Stimulated activated naive CD8-positive, alpha-beta T cell treated with anti-CD3 and anti-CD28 coated beads, Interleukin-15, Interleukin-2, amounts not matched to agents 100 ng/mL and 50 ng/mL, for 24 hours (primary cell): Measurements from ENCODE around the gene NFKBIE.
"Not testable (repeated sequence)": the region's sequence is repeated elsewhere in the genome, so short reads cannot be mapped to it uniquely, and the experiment has no call there.

ENCODE experiments used
- H3K27ac Mint-ChIP-seq: one replicate; pipeline ENCODE4 v1.8.0; 2021; ENCODE audit warnings: mild to moderate bottlenecking, mixed read lengths
- H3K27me3 Mint-ChIP-seq: one replicate; pipeline ENCODE4 v1.8.0; 2021; ENCODE audit warnings: mixed read lengths
- H3K36me3 Mint-ChIP-seq: one replicate; pipeline ENCODE4 v1.8.0; 2021; ENCODE audit warnings: low read depth, mixed read lengths
- H3K4me1 Mint-ChIP-seq: one replicate; pipeline ENCODE4 v1.8.0; 2021; ENCODE audit warnings: low read depth, mixed read lengths
- H3K4me3 Mint-ChIP-seq: one replicate; pipeline ENCODE4 v1.8.0; 2021; ENCODE audit warnings: mild to moderate bottlenecking, mixed read lengths
- H3K9me3 Mint-ChIP-seq: one replicate; pipeline ENCODE4 v1.8.0; 2021; ENCODE audit warnings: mixed read lengths

Gene NFKBIE

GRCh38 chr6:44235269-44235668 is 30.1 kb downstream of the NFKBIE start:
- Mint-ChIP-seq H3K9me3 (no peaks in the 10 kb centered on the region), H3K27ac (no peak overlapping the region), H3K27me3 (no peaks in the 10 kb centered on the region), H3K4me3 (no peak overlapping the region), H3K4me1 (peaks cover 32% of the 10 kb centered on the region), H3K36me3 (peaks cover 32% of the 10 kb centered on the region)

GRCh38 chr6:44234101-44235025 is 31.0 kb downstream of the NFKBIE start:
- no peak overlapping the region for H3K4me3 Mint-ChIP-seq
- H3K4me1 Mint-ChIP-seq: peaks cover 32% of the 10 kb centered on the region
- no peaks in the 10 kb centered on the region for H3K9me3 Mint-ChIP-seq
- H3K27me3 Mint-ChIP-seq: no peaks in the 10 kb centered on the region
- H3K36me3 Mint-ChIP-seq: peaks cover 39% of the 10 kb centered on the region
- no peak overlapping the region for H3K27ac Mint-ChIP-seq

- no peaks in the 10 kb centered on the region for H3K27me3 Mint-ChIP-seq
- H3K36me3 Mint-ChIP-seq: peaks cover 46% of the 10 kb centered on the region
- no peak overlapping the region for H3K4me3 Mint-ChIP-seq
- H3K27ac Mint-ChIP-seq: peak overlapping the region; percentile 28
- no peaks in the 10 kb centered on the region for H3K9me3 Mint-ChIP-seq
- peaks cover 25% of the 10 kb centered on the region for H3K4me1 Mint-ChIP-seq
Measured at GRCh38 chr6:44233567-44234100, 31.7 kb downstream of the NFKBIE start.

- H3K27me3 Mint-ChIP-seq: no peaks in the 10 kb centered on the region
- peaks cover 18% of the 10 kb centered on the region for H3K4me1 Mint-ChIP-seq
- H3K36me3 Mint-ChIP-seq: peaks cover 50% of the 10 kb centered on the region
- no peaks in the 10 kb centered on the region for H3K9me3 Mint-ChIP-seq
- H3K27ac Mint-ChIP-seq: peak overlapping the region; percentile 14
- H3K4me3 Mint-ChIP-seq: no peak overlapping the region
Measured at GRCh38 chr6:44232676-44233566, 32.4 kb downstream of the NFKBIE start.

- H3K4me3 Mint-ChIP-seq, H3K27me3 Mint-ChIP-seq, H3K9me3 Mint-ChIP-seq, H3K4me1 Mint-ChIP-seq, H3K27ac Mint-ChIP-seq: not testable (repeated sequence)
- H3K36me3 Mint-ChIP-seq: peaks cover 55% of the 10 kb centered on the region
Measured at GRCh38 chr6:44231426-44231825, 33.9 kb downstream of the NFKBIE start.

- Mint-ChIP-seq H3K4me1 (peaks cover 4% of the 10 kb centered on the region), H3K27me3 (no peaks in the 10 kb centered on the region), H3K36me3 (peaks cover 54% of the 10 kb centered on the region), H3K9me3 (no peaks in the 10 kb centered on the region), H3K4me3 (no peak overlapping the region), H3K27ac (no peak overlapping the region)
Measured at GRCh38 chr6:44230034-44230675, 35.2 kb downstream of the NFKBIE start.

- Mint-ChIP-seq H3K27ac (no peak overlapping the region), H3K4me1 (peaks cover 10% of the 10 kb centered on the region), H3K4me3 (no peak overlapping the region), H3K36me3 (peaks cover 53% of the 10 kb centered on the region), H3K9me3 (no peaks in the 10 kb centered on the region), H3K27me3 (no peaks in the 10 kb centered on the region)
Measured at GRCh38 chr6:44229376-44230033, 35.8 kb downstream of the NFKBIE start.

- H3K4me1 Mint-ChIP-seq: peaks cover 13% of the 10 kb centered on the region
- H3K27ac Mint-ChIP-seq: no peak overlapping the region
- H3K36me3 Mint-ChIP-seq: peaks cover 51% of the 10 kb centered on the region
- H3K27me3 Mint-ChIP-seq: no peaks in the 10 kb centered on the region
- H3K9me3 Mint-ChIP-seq: no peaks in the 10 kb centered on the region
- no peak overlapping the region for H3K4me3 Mint-ChIP-seq
Measured at GRCh38 chr6:44228836-44229235, 36.5 kb downstream of the NFKBIE start.

GRCh38 chr6:44228433-44228832 is 36.9 kb downstream of the NFKBIE start:
- Mint-ChIP-seq H3K27me3 (no peaks in the 10 kb centered on the region), H3K4me1 (peaks cover 13% of the 10 kb centered on the region), H3K36me3 (peaks cover 51% of the 10 kb centered on the region), H3K27ac (no peak overlapping the region), H3K9me3 (no peaks in the 10 kb centered on the region), H3K4me3 (no peak overlapping the region)

GRCh38 chr6:44228031-44228430 is 37.3 kb downstream of the NFKBIE start:
- Mint-ChIP-seq H3K4me1 (peaks cover 15% of the 10 kb centered on the region), H3K27me3 (no peaks in the 10 kb centered on the region), H3K9me3 (no peaks in the 10 kb centered on the region), H3K27ac (no peak overlapping the region), H3K36me3 (peaks cover 51% of the 10 kb centered on the region), H3K4me3 (no peak overlapping the region)

- Mint-ChIP-seq H3K4me1 (peaks cover 22% of the 10 kb centered on the region), H3K4me3 (no peak overlapping the region), H3K27ac (no peak overlapping the region), H3K9me3 (no peaks in the 10 kb centered on the region), H3K36me3 (peaks cover 46% of the 10 kb centered on the region), H3K27me3 (no peaks in the 10 kb centered on the region)
Measured at GRCh38 chr6:44227148-44227793, 38.1 kb downstream of the NFKBIE start.

- Mint-ChIP-seq H3K36me3 (peaks cover 41% of the 10 kb centered on the region), H3K9me3 (no peaks in the 10 kb centered on the region), H3K27ac (no peak overlapping the region), H3K4me1 (peaks cover 29% of the 10 kb centered on the region), H3K4me3 (no peak overlapping the region), H3K27me3 (no peaks in the 10 kb centered on the region)
Measured at GRCh38 chr6:44226368-44227147, 38.8 kb downstream of the NFKBIE start.

- Mint-ChIP-seq H3K27me3 (no peaks in the 10 kb centered on the region), H3K9me3 (no peaks in the 10 kb centered on the region), H3K4me1 (peaks cover 36% of the 10 kb centered on the region), H3K36me3 (peaks cover 36% of the 10 kb centered on the region), H3K27ac (no peak overlapping the region), H3K4me3 (peak overlapping the region; percentile 72)
Measured at GRCh38 chr6:44225579-44226325, 39.6 kb downstream of the NFKBIE start.
